Suppressor macrophage treated with lipopolysaccharide for 1 hour (primary cell): ENCODE results near the gene CERS1.

Experiments used
- DNase-seq, 3 donors: peaks; one replicate each; pipeline ENCODE4 v3.0.0-alpha.2; 2020 to 2022

CERS1 gene

GRCh38 chr19:18895824-18896341 is at the start of gene CERS1:
Gene CERS1 (minus strand): TSS chr19:18896158. CDS start chr19:18896072, 86 bp downstream.
- peak; percentile 21 to 47 (median 23) for DNase-seq

GRCh38 chr19:18945297-18945696 is 49.3 kb upstream of the CERS1 start:
- no peak for DNase-seq

GRCh38 chr19:18943465-18943864 is 47.5 kb upstream of the CERS1 start:
- no peak for DNase-seq

GRCh38 chr19:18942692-18943091 is 46.7 kb upstream of the CERS1 start:
- no peak for DNase-seq

GRCh38 chr19:18941628-18942354 is 45.8 kb upstream of the CERS1 start:
- DNase-seq = no peak

- peak; percentile 81 to 96 (median 90) for DNase-seq
These were observed 45.0 kb upstream of the CERS1 start, which contains the start of gene HOMER3 for GRCh38 chr19:18940769-18941627. Gene HOMER3 (minus strand): TSS chr19:18941217. CDS start chr19:18938982, 2,235 bp downstream.

GRCh38 chr19:18939922-18940768 is 44.2 kb upstream of the CERS1 start:
- peak; percentile 61 to 76 (median 61) for DNase-seq

GRCh38 chr19:18939163-18939562 is 43.2 kb upstream of the CERS1 start:
- no peak for DNase-seq

- DNase-seq = no peak
These were observed 37.3 kb upstream of the CERS1 start for GRCh38 chr19:18933297-18933696.

GRCh38 chr19:18932216-18932841 is 36.4 kb upstream of the CERS1 start:
- DNase-seq = peak; percentile 82 to 97 (median 95)

- no peak for DNase-seq
These were observed 35.6 kb upstream of the CERS1 start for GRCh38 chr19:18931316-18932162.

- DNase-seq = no peak
These were observed 33.4 kb upstream of the CERS1 start for GRCh38 chr19:18929311-18929710.

- no peak for DNase-seq
These were observed 32.3 kb upstream of the CERS1 start for GRCh38 chr19:18928018-18928805.

- no peak for DNase-seq
These were observed 28.8 kb upstream of the CERS1 start for GRCh38 chr19:18924684-18925213.

- DNase-seq = no peak
These were observed 26.4 kb upstream of the CERS1 start for GRCh38 chr19:18922228-18922985.

- no peak for DNase-seq
These were observed 25.6 kb upstream of the CERS1 start for GRCh38 chr19:18921593-18921992.

- DNase-seq = no peak
These were observed 24.4 kb upstream of the CERS1 start for GRCh38 chr19:18920400-18920799.

GRCh38 chr19:18919900-18920214 is 23.9 kb upstream of the CERS1 start:
- peak in 1 of 3 donors; percentile 12 for DNase-seq
